22Rv1 (cell line): ENCODE results near the gene PLEKHA4.

Experiments
- ZFX ChIP-seq: fragments of 450-650 bp; IDR thresholded peaks from 2 replicates; pipeline ENCODE4 v1.6.1; 2017; ENCODE audit warnings: antibody characterized with exemption, borderline replicate concordance
- TF ChIP-seq, protein P1 (sequence below): fragments of 450-650 bp; IDR thresholded peaks from 2 replicates; pipeline ENCODE4 v1.5.1; 2017; ENCODE audit warnings: mild to moderate bottlenecking

DNA sequence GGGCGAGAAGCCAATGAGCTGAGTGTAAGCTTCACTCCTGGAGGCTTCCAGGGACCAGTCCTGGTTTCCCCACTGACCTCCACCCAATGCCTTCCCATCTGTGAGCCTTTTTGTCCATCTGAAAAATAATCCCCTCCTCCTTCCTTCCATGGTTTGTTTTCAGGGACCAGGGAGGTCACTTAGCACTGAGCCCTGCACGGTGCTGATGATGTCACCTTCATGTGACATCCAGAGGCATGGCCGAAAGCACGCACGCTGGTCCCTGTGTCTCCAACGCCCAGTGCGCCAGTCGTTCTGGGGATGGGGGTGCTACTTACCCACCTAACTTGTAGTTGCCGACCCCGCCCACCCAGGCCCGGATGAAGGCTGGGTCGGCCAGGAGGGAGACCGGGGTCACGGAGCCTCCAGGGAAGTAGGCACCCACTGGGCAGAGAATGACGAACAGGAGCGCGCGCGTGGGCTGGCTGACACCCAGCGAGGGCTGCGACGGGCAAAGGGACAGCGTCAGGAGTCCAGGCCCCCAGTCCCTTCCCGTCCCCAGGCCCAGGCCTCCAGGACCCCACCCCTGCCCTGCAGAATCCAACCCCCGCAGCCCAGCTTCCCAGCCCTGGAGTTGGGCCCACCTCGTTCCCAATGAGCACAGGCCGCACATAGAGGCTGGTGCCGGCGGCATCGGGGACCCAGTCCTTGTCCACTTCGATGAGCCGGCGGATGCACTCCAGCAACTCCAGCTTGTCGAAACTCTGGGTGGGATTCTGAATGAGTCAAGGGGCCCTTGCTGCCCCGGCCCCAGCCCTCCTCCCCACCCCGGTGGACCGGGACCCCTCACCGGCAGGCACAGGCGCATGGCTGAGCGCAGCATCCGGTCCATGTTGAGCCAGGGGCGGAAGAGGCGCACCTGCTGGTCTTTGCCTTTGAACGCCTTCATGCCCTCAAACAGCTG, 68.8 kb downstream of the PLEKHA4 start:
- TF ChIP-seq, protein P1, sequence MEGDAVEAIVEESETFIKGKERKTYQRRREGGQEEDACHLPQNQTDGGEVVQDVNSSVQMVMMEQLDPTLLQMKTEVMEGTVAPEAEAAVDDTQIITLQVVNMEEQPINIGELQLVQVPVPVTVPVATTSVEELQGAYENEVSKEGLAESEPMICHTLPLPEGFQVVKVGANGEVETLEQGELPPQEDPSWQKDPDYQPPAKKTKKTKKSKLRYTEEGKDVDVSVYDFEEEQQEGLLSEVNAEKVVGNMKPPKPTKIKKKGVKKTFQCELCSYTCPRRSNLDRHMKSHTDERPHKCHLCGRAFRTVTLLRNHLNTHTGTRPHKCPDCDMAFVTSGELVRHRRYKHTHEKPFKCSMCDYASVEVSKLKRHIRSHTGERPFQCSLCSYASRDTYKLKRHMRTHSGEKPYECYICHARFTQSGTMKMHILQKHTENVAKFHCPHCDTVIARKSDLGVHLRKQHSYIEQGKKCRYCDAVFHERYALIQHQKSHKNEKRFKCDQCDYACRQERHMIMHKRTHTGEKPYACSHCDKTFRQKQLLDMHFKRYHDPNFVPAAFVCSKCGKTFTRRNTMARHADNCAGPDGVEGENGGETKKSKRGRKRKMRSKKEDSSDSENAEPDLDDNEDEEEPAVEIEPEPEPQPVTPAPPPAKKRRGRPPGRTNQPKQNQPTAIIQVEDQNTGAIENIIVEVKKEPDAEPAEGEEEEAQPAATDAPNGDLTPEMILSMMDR, result no peak
- no peak for TF ChIP-seq ZFX
